H9 (cell line): Measurements from ENCODE around the gene ONECUT3. TPM values are rescaled to one million over a fixed set of nuclear protein-coding genes. Genes with fewer than 3 reads are reported as not detected.
A peak's percentile ranks its signal among the peaks of the same experiment; 100 is the strongest.

Experiments
- DNase-seq: peaks from one replicate; pipeline ENCODE4 v3.0.0-alpha.2; 2017
- H2AFZ ChIP-seq: one replicate; pipeline ENCODE4 v1.6.1; 2013; ENCODE audit warnings: mild to moderate bottlenecking, low read length, control low read depth, moderate library complexity
- H2AK5ac ChIP-seq: 2 replicates; pipeline ENCODE4 v1.6.1; 2013; ENCODE audit warnings: low read length, control low read depth, mixed read lengths; ENCODE audit not compliant: insufficient read length
- H2BK120ac ChIP-seq: one replicate; pipeline ENCODE4 v1.6.1; 2013; ENCODE audit warnings: low read depth, mild to moderate bottlenecking, low read length, control low read depth, inconsistent platforms; ENCODE audit not compliant: poor library complexity, severe bottlenecking
- H2BK12ac ChIP-seq: 2 replicates; pipeline ENCODE4 v1.6.1; 2013; ENCODE audit warnings: low read length, control low read depth, mixed read lengths, low read depth; ENCODE audit not compliant: insufficient read length
- H2BK15ac ChIP-seq: 2 replicates; pipeline ENCODE4 v1.6.1; 2013; ENCODE audit warnings: low read depth, low read length, control low read depth
- H2BK20ac ChIP-seq: one replicate; pipeline ENCODE4 v1.6.1; 2013; ENCODE audit warnings: low read depth, mild to moderate bottlenecking, low read length, control low read depth, inconsistent platforms; ENCODE audit not compliant: poor library complexity, severe bottlenecking
- H2BK5ac ChIP-seq: 2 replicates; pipeline ENCODE4 v1.6.1; 2013; ENCODE audit warnings: low read length, control low read depth, mixed read lengths; ENCODE audit not compliant: insufficient read length
- H3K14ac ChIP-seq: 2 replicates; pipeline ENCODE4 v1.6.1; 2013; ENCODE audit warnings: low read length, control low read depth; ENCODE audit not compliant: insufficient read depth
- H3K18ac ChIP-seq: 2 replicates; pipeline ENCODE4 v1.6.1; 2013; ENCODE audit warnings: low read depth, mild to moderate bottlenecking, mixed read lengths, low read length, control low read depth; ENCODE audit not compliant: insufficient read length
- H3K23ac ChIP-seq: 2 replicates; pipeline ENCODE4 v1.6.1; 2013; ENCODE audit warnings: low read length, control low read depth, mixed read lengths, low read depth; ENCODE audit not compliant: insufficient read length
- H3K23me2 ChIP-seq: 2 replicates; pipeline ENCODE4 v1.6.1; 2013; ENCODE audit warnings: low read depth, mild to moderate bottlenecking, mixed read lengths, low read length, control low read depth; ENCODE audit not compliant: insufficient read length, poor library complexity, severe bottlenecking
- H3K27ac ChIP-seq: 2 replicates; pipeline ENCODE4 v1.5.1; 2013; ENCODE audit warnings: low read length, control low read depth, mixed read lengths, low read depth; ENCODE audit not compliant: insufficient read length
- H3K27me3 ChIP-seq: 2 replicates; pipeline ENCODE4 v1.6.1; 2013; ENCODE audit warnings: low read length, control low read depth, inconsistent platforms; ENCODE audit not compliant: insufficient read depth
- H3K4ac ChIP-seq: 2 replicates; pipeline ENCODE4 v1.6.1; 2013; ENCODE audit warnings: low read depth, mild to moderate bottlenecking, control low read depth, inconsistent platforms, low read length, moderate library complexity
- H3K4me1 ChIP-seq: 2 replicates; pipeline ENCODE4 v1.6.1; 2013; ENCODE audit warnings: low read length, control low read depth, inconsistent platforms; ENCODE audit not compliant: insufficient read depth
- H3K4me2 ChIP-seq: 2 replicates; pipeline ENCODE4 v1.6.1; 2013; ENCODE audit warnings: low read length, control low read depth, mixed read lengths; ENCODE audit not compliant: insufficient read length, insufficient read depth
- H3K56ac ChIP-seq: 2 replicates; pipeline ENCODE4 v1.6.1; 2013; ENCODE audit warnings: low read depth, mild to moderate bottlenecking, mixed read lengths, low read length, control low read depth; ENCODE audit not compliant: insufficient read length
- H3K79me1 ChIP-seq: 2 replicates; pipeline ENCODE4 v1.6.1; 2013; ENCODE audit warnings: low read depth, mild to moderate bottlenecking, moderate library complexity, low read length, control low read depth, inconsistent platforms; ENCODE audit not compliant: insufficient read depth, poor library complexity, severe bottlenecking
- H3K79me2 ChIP-seq: 2 replicates; pipeline ENCODE4 v1.6.1; 2013; ENCODE audit warnings: low read length, control low read depth, inconsistent platforms; ENCODE audit not compliant: insufficient read depth
- H3K9ac ChIP-seq: 2 replicates; pipeline ENCODE4 v1.6.1; 2013; ENCODE audit warnings: low read length, control low read depth, mixed read lengths; ENCODE audit not compliant: insufficient read length; ENCODE audit errors: extremely low read depth
- H3K9me3 ChIP-seq: one replicate; pipeline ENCODE4 v1.6.1; 2013; ENCODE audit warnings: low read depth, low read length, inconsistent platforms; ENCODE audit not compliant: control insufficient read depth
- H3T11ph ChIP-seq: one replicate; pipeline ENCODE4 v1.6.1; 2013; ENCODE audit warnings: mild to moderate bottlenecking, low read length, control low read depth, inconsistent platforms
- H4K20me1 ChIP-seq: one replicate; pipeline ENCODE4 v1.6.1; 2013; ENCODE audit not compliant: control insufficient read depth, insufficient read length, insufficient read depth
- H4K5ac ChIP-seq: 2 replicates; pipeline ENCODE4 v1.6.1; 2013; ENCODE audit warnings: low read depth, mild to moderate bottlenecking, mixed read lengths, low read length, control low read depth; ENCODE audit not compliant: insufficient read length
- H4K8ac ChIP-seq: replicated peaks from 2 replicates; pipeline ENCODE4 v1.6.1; 2013; ENCODE audit warnings: low read length, control low read depth, mixed read lengths, low read depth; ENCODE audit not compliant: insufficient read length
- H4K91ac ChIP-seq: 2 replicates; pipeline ENCODE4 v1.6.1; 2013; ENCODE audit warnings: low read depth, mild to moderate bottlenecking, moderate library complexity, mixed read lengths, low read length, control low read depth; ENCODE audit not compliant: insufficient read length
- H3K27ac Mint-ChIP-seq, 3 experiments: 2 replicates in 2 of 3; 3 replicates in 1 of 3; pipeline ENCODE4 v1.8.0; 2020 to 2021; ENCODE audit warnings: mixed read lengths in 3 of 3, mild to moderate bottlenecking in 1 of 3, moderate library complexity in 1 of 3
- H3K27me3 Mint-ChIP-seq: 2 replicates; pipeline ENCODE4 v1.8.0; 2021; ENCODE audit warnings: low read depth, mild to moderate bottlenecking, moderate library complexity, mixed read lengths
- H3K36me3 Mint-ChIP-seq, 3 experiments: 2 replicates in 2 of 3; 3 replicates in 1 of 3; pipeline ENCODE4 v1.8.0; 2020 to 2021; ENCODE audit warnings: low read depth in 3 of 3, mixed read lengths in 3 of 3; ENCODE audit not compliant: insufficient read depth in 1 of 3
- H3K4me1 Mint-ChIP-seq, 2 experiments: 2 replicates each; pipeline ENCODE4 v1.8.0; 2020; ENCODE audit warnings: mixed read lengths in 2 of 2
- H3K4me3 Mint-ChIP-seq, 2 experiments: 2 replicates in 1 of 2; 3 replicates in 1 of 2; pipeline ENCODE4 v1.8.0; 2020 to 2021; ENCODE audit warnings: mild to moderate bottlenecking in 2 of 2, mixed read lengths in 2 of 2, moderate library complexity in 1 of 2
- H3K9me3 Mint-ChIP-seq, 2 experiments: 2 replicates in 1 of 2; 3 replicates in 1 of 2; pipeline ENCODE4 v1.8.0; 2020; ENCODE audit warnings: mild to moderate bottlenecking in 2 of 2, mixed read lengths in 2 of 2, moderate library complexity in 1 of 2
- CTCF ChIP-seq: fragments of 200-600 bp; sonication (generic); conservative IDR thresholded peaks from 3 replicates; pipeline ENCODE4 v1.8.0; 2021; ENCODE audit warnings: antibody characterized with exemption, mild to moderate bottlenecking
- WGBS: extraction: QIAGEN DNeasy Blood & Tissue Kit; methylation state at CpG from one replicate; pipeline ENCODE4 v1.1.7; 2013; ENCODE audit warnings: missing lambda C conversion rate, low lambda C conversion rate, mixed read lengths; ENCODE audit not compliant: insufficient read length; ENCODE audit errors: extremely low coverage; 5-methylcytosine and 5-hydroxymethylcytosine counted together
- total RNA-seq: library from RNA; stranded (reverse); gene quantifications from 2 replicates; pipeline ENCODE4 v1.2.1, GENCODE V29; 2021

ONECUT3 gene
- total RNA-seq, 1 experiment from 2014 or later = 0.04 TPM

DNA sequence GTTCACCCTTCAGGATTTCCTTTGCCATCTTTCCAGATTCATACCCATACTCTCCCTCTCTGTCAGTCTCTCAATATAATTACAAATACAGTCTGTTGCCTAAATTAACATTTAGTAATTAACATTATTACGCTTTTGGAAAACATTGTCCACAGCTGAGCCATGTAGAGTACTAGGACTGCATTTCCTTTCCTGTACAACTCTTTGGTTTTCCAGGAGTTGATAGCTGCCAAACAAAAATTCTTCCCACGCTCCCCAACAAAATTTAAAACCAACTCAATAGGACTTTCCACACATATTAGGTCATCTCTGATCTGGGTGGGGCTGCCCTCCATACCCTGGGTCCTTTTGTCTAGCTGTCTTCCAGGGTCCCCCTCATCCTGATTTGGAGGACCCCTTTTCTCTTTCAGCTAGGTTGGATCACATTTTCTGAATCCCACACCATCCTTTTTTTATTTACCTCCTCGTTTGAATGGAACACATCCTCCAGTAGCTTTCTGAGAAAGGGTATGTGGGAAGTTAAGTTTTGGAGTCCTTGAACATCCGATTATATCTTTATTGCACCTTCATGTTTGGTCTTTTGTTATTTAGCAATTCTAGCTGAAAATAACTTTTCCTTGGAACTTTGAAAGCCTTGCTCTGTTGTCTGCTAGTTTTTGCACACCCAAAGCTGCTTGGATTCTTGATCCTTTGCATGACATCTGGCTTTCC lies 17.7 kb downstream of the ONECUT3 start:
- H3K4ac ChIP-seq = no peak overlapping the region
- H2BK15ac ChIP-seq = no peak overlapping the region
- Mint-ChIP-seq H3K36me3 (peaks cover 0 to 7% (median 2%) of the 10 kb centered on the region in 3 experiments; a peak in 4 of 7 replicates), H3K27me3 (peaks cover 96% of the 10 kb centered on the region), H3K4me1 (peaks cover 0 to 17% of the 10 kb centered on the region in 2 experiments; a peak in 2 of 4 replicates), H3K9me3 (peaks cover 26 to 43% of the 10 kb centered on the region in 2 experiments), H3K27ac (no peak overlapping the region), H3K4me3 (peak overlapping the region in 1 of 2 experiments; percentile 2; a peak in 1 of 5 replicates)
- no peak for TF ChIP-seq CTCF
- no peaks in the 10 kb centered on the region for H3K79me1 ChIP-seq
- no peak overlapping the region for H3K4me2 ChIP-seq
- H3K9me3 ChIP-seq = peaks cover 10% of the 10 kb centered on the region
- WGBS = no CpG with 5 or more reads among the region's 4 CpGs
- H3K27ac ChIP-seq = no peak overlapping the region
- H4K8ac ChIP-seq = no peak overlapping the region
- H3K23ac ChIP-seq = no peak overlapping the region
- H4K5ac ChIP-seq = no peak overlapping the region
- peaks cover 33% of the 10 kb centered on the region; the same call in 1 of the 2 replicates for H3K27me3 ChIP-seq
- no peak overlapping the region for H4K91ac ChIP-seq
- no peak overlapping the region for H3K14ac ChIP-seq
- no peak overlapping the region for H3K9ac ChIP-seq
- no peak overlapping the region for H2BK20ac ChIP-seq
- no peaks in the 10 kb centered on the region for H3K79me2 ChIP-seq
- H3T11ph ChIP-seq = no peak overlapping the region
- H2BK12ac ChIP-seq = no peak overlapping the region
- H2AK5ac ChIP-seq = no peak overlapping the region
- H3K4me1 ChIP-seq = 0 out of 2 replicates have a peak, but pooled peaks cover 4% of the 10 kb centered on the region
- no peak overlapping the region for H3K56ac ChIP-seq
- no peaks in the 10 kb centered on the region for H3K23me2 ChIP-seq
- peaks cover 2% of the 10 kb centered on the region for H4K20me1 ChIP-seq
- H2AFZ ChIP-seq = no peak overlapping the region
- H2BK5ac ChIP-seq = no peak overlapping the region
- DNase-seq = no peak
- no peak overlapping the region for H3K18ac ChIP-seq
- H2BK120ac ChIP-seq = no peak overlapping the region
